K562 (cell line): ENCODE data around the gene MICAL2. TPM values are rescaled to one million over a fixed set of nuclear protein-coding genes. Genes with fewer than 3 reads are reported as not detected.

ENCODE experiments used
- ARID3A ChIP-seq: IDR thresholded peaks from 2 replicates; pipeline ENCODE4 v1.6.1; 2012; ENCODE audit warnings: low read depth, low read length, improper control_type of control experiment, borderline replicate concordance
- CBFA2T3 ChIP-seq: fragments of 450-650 bp; IDR thresholded peaks from 2 replicates; pipeline ENCODE4 v1.6.1; 2017
- CC2D1A ChIP-seq: fragments of 450-650 bp; IDR thresholded peaks from 2 replicates; pipeline ENCODE4 v1.6.1; 2017; ENCODE audit warnings: mild to moderate bottlenecking
- FOXJ3 ChIP-seq: sonication (generic); formaldehyde crosslinking; IDR thresholded peaks from 2 replicates; pipeline ENCODE4 v1.4.0; 2020; ENCODE audit warnings: mild to moderate bottlenecking, missing genetic modification reagents
- GATAD2A ChIP-seq: fragments of 450-650 bp; IDR thresholded peaks from 2 replicates; pipeline ENCODE4 v1.6.1; 2017
- MAFK ChIP-seq: IDR thresholded peaks from 2 replicates; pipeline ENCODE4 v1.6.1; 2011; ENCODE audit warnings: low read length, improper control_type of control experiment
- MECOM ChIP-seq: fragments of 250-450 bp; sonication (Bioruptor Pico); IDR thresholded peaks from 2 replicates; pipeline ENCODE4 v1.8.0; 2022; ENCODE audit warnings: inconsistent platforms
- NELFE ChIP-seq: IDR thresholded peaks from 2 replicates; pipeline ENCODE4 v1.6.1; 2011; ENCODE audit warnings: mild to moderate bottlenecking; ENCODE audit not compliant: insufficient read depth, insufficient read length
- NFE2 ChIP-seq: IDR thresholded peaks from 2 replicates; pipeline ENCODE4 v1.6.1; 2014; ENCODE audit warnings: antibody characterized with exemption, low read depth
- RERE ChIP-seq: sonication (generic); formaldehyde crosslinking; IDR thresholded peaks from 2 replicates; pipeline ENCODE4 v1.8.0; 2023; ENCODE audit warnings: missing genetic modification reagents, mild to moderate bottlenecking, borderline replicate concordance
- ZNF133 ChIP-seq: fragments of 250-450 bp; sonication (Bioruptor Pico); IDR thresholded peaks from 2 replicates; pipeline ENCODE4 v1.4.0; 2020; ENCODE audit warnings: mild to moderate bottlenecking
- ZNF609 ChIP-seq: sonication (generic); formaldehyde crosslinking; IDR thresholded peaks from 2 replicates; pipeline ENCODE4 v1.8.1; 2023; ENCODE audit warnings: missing genetic modification reagents, mild to moderate bottlenecking, borderline replicate concordance
- polyA plus RNA-seq, 8 experiments: library from polyadenylated mRNA; depleted of rRNA in 4 of 8; stranded (reverse) in 5 of 8; unstranded in 3 of 8; fragments of >200 nt; fragmentation: Nextera tagmentation in 2 of 8; fragmentation: Illumina TruSeq in 1 of 8; extraction: Ambion mirVana in 2 of 8; extraction: Trizol in 1 of 8; gene quantifications; 2 replicates each; pipeline versions ENCODE4 v1.2.1 to v1.2.3, GENCODE V29; 2011 to 2014; ENCODE audit warnings: inconsistent platforms in 1 of 8, missing spikeins in 1 of 8
- total RNA-seq, 7 experiments: library from RNA; depleted of rRNA in 6 of 7; stranded (reverse); fragments of >200 nt in 6 of 7; fragmentation: Illumina TruSeq in 2 of 7; extraction: Trizol in 2 of 7; gene quantifications; 2 replicates each; pipeline versions ENCODE4 v1.2.1 to v1.2.3, GENCODE V29; 2011 to 2021; ENCODE audit warnings: low replicate concordance in 1 of 7

The MICAL2 gene
- total and polyA plus RNA-seq, 9 of the 15 experiments (the other 6 are each of a cell fraction or from before 2014, with no cell fraction given): 4.7 to 64.2 (median 33.6) TPM

- no peak for TF ChIP-seq GATAD2A
- no peak for TF ChIP-seq RERE
- no peak for TF ChIP-seq FOXJ3 (CRISPR knock-in tag)
- TF ChIP-seq CC2D1A: no peak
- no peak for TF ChIP-seq ZNF609 (CRISPR knock-in tag)
- TF ChIP-seq MAFK: no peak
- TF ChIP-seq ARID3A: no peak
- TF ChIP-seq NELFE: no peak
- no peak for TF ChIP-seq MECOM (CRISPR knock-in tag)
- no peak for TF ChIP-seq ZNF133 (CRISPR knock-in tag)
- TF ChIP-seq CBFA2T3: 0 out of 2 replicates have a peak, but pooled peaks have one; percentile 18
- TF ChIP-seq NFE2: no peak
Measured at GRCh38 chr11:12158909-12159308, 48.5 kb downstream of the MICAL2 start (continued).
